Gastrocnemius medialis (tissue), 4 donors: Measurements from ENCODE around the gene NFIC.

Source experiments
- CTCF ChIP-seq, 5 experiments: fragments of 450-650 bp in 3 of 5; fragments of 200-600 bp in 2 of 5; sonication (generic) in 2 of 5; IDR thresholded peaks in 4 of 5; conservative IDR thresholded peaks in 1 of 5; 1 replicate in 4 of 5; 2 replicates in 1 of 5; pipeline ENCODE4 v1.5.1; 2016 to 2019; ENCODE audit warnings: antibody characterized with exemption in 5 of 5, mild to moderate bottlenecking in 3 of 5, moderate library complexity in 3 of 5
- POLR2A ChIP-seq, 2 donors: fragments of 450-650 bp; IDR thresholded peaks; one replicate each; pipeline ENCODE4 v1.6.1; 2017; ENCODE audit warnings: antibody characterized with exemption in 2 of 2, mild to moderate bottlenecking in 2 of 2, moderate library complexity in 2 of 2

- TF ChIP-seq POLR2A (IDR thresholded peaks at IDR 0.05) (no peak), CTCF (IDR thresholded peaks at IDR 0.05 in 4 of 5, conservative IDR thresholded peaks at IDR 0.05 in 1 of 5) (no peak)
These were observed 20.4 kb upstream of the NFIC start for GRCh38 chr19:3345850-3346460.
